Measurements from ENCODE around the gene CHMP2A.

DNA sequence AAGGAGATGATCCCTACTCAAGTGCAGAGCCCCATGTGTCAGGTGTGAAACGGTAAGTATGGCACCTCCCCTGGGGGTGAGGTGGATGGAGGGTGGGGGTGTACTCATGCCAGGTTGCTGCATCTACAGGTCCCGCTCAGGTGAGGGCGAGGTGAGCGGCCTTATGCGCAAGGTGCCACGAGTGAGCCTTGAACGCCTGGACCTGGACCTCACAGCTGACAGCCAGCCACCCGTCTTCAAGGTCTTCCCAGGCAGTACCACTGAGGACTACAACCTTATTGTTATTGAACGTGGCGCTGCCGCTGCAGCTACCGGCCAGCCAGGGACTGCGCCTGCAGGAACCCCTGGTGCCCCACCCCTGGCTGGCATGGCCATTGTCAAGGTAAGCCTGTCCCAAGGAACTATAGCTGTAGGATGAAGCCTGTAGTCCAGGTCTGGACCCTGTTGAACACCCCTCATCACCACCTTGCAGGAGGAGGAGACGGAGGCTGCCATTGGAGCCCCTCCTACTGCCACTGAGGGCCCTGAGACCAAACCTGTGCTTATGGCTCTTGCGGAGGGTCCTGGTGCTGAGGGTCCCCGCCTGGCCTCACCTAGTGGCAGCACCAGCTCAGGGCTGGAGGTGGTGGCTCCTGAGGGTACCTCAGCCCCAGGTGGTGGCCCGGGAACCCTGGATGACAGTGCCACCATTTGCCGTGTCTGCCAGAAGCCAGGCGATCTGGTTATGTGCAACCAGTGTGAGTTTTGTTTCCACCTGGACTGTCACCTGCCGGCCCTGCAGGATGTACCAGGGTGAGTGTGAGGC, 5.8 kb downstream of the CHMP2A start:
- TF ChIP-seq POLR2A (IDR thresholded peaks at IDR 0.05; ENCODE audit: low read depth, low read length) (no peak), CTCF (IDR thresholded peaks at IDR 0.05; ENCODE audit: extremely low read depth in 1 of 2, insufficient read depth in 1 of 2, low read depth in 1 of 2, low read length in 2 of 2) (no peak), POLR2AphosphoS5 (IDR thresholded peaks at IDR 0.05; ENCODE audit: insufficient read depth, low read depth, low read length) (no peak), MYC (IDR thresholded peaks at IDR 0.05; ENCODE audit: low read depth, low read length) (no peak)
